GM21360 (cell line): Measurements from ENCODE around the gene PLEKHB2.
A peak's percentile ranks its signal among the peaks of the same experiment; 100 is the strongest.
"Not testable (repeated sequence)": the region's sequence is repeated elsewhere in the genome, so short reads cannot be mapped to it uniquely, and the experiment has no call there.

Source experiments
- ATAC-seq: cut with Tn5 transposase; IDR thresholded peaks from one replicate; pipeline ENCODE4 v1.9.1; 2021; ENCODE audit warnings: mild to moderate bottlenecking, moderate library complexity; ENCODE audit not compliant: unreplicated experiment

PLEKHB2 gene

DNA sequence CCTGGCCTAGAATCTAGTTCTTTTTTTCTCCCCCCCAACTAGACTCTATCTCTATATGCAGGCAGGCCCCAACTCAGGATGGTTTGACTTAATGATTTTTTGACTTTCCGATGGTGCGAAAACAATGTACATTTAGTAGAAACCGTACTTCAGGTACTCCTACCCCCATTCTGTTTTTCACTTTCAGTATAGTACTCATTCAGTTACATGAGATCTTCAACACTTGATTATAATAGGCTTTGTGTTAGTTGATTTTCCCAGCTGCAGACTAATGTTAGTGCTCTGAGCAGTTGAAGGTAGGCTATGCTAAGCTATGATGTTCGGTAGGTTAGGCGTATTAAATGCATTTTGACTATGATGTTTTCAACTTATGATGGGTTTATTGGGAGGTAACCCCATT is 37.7 kb downstream of the PLEKHB2 start:
- no peak for ATAC-seq

DNA sequence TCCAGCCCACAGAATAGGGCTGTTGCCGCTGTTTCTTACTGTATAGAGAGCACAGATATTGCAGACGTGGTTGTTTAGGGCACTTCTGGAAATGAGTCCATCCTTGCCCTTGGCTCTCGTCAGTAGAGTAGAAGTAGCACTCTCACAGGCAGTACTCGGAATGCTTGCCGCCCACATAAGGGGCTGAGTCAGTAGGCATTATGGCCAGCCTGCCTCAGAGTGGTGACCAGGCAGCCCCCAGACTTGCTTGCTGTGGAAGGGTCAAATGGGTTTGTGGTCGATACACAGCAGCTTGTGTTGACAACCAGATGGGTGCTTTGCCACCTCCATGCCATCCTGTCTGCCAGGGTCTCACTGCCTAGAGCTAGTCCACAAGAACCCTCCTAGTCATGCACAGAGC is 38.7 kb downstream of the PLEKHB2 start:
- no peak for ATAC-seq

DNA sequence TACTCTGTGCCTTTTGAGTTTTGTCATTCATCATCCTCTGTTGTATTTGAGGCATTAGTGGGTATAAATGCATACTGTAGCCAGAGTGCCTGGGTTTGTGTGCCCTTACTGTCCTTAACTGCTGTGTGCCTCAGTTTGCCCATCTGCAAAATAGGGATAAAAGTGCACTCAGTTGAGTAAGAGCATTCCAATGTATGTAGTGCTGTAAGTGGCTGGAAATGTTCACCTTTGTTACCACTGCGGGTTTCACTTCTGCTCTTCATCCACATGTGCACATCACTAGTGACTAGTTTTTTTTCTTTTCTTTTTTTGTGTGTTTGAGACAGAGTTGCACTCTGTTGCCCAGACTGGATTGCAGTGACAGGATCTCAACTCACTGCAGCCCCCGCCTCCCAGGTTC is 39.9 kb downstream of the PLEKHB2 start:
- ATAC-seq = peak; percentile 69

DNA sequence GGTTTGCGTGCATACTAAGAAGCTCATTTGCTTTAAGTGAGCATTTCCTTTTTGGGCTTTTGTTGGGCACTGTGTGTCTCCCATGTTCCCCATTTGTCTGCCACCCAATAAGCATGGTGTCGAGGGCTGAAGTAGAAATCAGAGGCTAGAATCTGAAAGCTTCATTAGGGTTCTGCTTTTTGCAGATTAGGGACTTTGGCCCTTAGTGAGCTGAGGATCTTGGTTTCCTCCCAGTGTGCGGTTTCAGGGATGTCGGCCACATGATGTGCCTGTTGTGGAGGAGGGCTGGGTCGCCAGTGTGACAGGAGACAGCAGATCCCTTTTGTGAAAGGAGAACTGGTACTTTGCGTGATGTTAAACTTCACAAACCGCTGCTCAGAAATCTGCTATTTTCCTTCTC is 41.1 kb downstream of the PLEKHB2 start:
- ATAC-seq = no peak

DNA sequence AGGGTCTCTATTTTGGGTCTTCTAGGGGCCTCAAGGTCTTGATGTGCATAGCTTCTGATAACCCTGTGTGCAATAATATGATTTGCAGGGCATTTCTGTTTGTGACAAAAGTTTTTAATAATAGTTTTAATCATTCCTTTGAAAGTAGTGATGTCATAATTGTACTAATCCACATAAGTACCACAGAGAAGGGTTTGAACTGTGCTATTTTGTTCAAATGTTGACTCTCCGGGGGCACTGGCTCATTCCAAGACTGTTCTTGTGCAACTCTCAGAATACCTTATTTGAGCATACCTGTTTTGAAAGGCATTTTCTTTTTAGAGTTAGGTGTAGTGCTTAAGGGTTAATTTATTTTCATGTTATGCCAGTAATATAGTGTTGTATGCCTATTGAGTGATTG is 41.6 kb downstream of the PLEKHB2 start:
- ATAC-seq = no peak

DNA sequence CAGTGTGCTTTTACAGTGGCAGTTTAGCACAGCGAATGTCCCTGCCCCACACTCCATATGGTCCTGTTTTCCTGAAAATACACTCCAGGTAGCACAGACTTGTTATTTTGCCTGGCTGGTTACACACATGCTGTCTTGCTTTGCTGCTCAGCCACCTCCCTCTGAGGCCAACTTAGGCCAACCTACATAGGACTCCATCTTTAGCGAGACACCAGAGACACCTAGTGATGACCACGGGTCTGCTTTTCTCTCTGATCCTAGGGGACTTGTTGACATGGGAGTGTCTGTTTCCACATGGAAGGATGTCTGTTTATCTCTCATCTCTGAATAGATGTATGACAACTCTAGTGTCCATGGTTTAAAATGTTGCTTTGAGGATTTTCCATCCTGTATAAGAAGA is 43.3 kb downstream of the PLEKHB2 start:
- ATAC-seq = no peak

DNA sequence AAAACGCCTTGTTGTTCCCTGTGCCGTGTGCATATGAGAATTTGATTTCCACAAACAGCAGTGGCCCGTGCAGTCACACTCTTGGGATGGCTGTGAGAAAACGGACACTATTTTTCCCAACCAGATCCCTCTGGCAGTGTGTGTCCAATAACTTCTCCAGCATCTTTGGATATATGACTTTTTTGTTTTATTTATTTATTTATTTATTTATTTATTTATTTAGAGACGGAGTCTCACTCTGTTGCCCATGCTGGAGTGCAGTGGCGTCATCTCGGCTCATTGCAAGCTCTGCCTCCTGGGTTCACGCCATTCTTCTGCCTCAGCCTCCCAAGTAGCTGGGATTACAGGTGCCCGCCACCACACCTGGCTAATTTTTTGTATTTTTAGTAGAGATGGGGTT is 45.0 kb downstream of the PLEKHB2 start:
- ATAC-seq = not testable (repeated sequence)

DNA sequence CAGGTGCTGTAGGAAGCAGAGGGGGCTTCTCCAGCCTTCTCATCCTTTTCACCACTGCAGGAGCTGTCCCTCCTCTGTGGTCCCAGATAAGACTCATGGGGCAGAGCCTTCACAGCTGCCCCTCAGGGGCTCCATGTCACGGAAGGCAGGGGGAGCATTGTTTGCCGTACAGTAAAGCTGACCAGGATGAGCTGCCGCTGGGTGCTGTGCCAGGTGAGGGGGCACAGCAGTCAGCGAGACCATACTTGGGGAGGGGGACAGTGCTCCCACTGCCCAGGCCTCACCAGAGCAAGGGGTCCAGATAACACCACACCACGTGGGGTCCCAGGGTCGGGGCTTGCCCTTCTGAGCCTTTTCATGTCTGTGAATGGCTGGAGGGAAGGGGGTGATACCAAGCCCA is 46.3 kb downstream of the PLEKHB2 start:
- ATAC-seq = no peak

DNA sequence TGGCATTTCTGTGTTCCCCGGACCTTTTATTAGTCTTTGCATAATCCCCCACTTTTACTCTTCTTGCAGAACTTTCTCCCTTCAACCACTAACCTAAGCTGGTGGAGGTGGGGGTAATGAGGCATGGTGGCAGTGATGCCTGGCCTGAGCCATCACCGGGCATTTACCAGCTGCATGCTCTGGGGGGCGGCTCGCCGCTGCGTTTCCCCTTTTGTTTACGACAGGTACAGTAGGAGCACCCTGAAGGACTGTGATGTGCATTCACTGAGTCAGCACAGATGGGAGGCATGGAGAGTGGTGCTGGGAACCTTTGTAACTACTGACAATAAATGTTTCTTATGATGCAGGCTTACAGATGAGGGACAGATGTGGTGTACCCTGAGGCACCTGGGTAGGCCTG is 46.9 kb downstream of the PLEKHB2 start:
- ATAC-seq = no peak

DNA sequence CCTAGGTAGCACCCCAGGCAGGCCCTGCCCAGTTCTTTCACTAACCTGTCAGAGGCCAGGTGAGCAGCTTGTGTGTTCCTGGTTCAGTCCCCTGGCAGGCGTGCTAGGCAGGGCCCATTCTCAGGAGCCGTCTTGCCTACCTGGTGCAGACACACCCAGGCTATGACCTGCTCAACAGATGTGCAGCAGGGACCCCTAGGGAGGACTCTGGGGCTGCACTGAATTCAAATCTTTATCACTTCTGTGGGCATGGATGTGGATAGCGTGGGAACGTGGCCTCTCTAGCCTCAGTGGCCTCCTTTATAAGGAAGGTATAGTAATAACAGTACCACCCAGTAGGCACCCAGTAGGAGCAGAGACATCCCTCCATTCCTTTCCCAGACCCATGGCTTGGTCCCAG is 48.4 kb downstream of the PLEKHB2 start:
- ATAC-seq = no peak

DNA sequence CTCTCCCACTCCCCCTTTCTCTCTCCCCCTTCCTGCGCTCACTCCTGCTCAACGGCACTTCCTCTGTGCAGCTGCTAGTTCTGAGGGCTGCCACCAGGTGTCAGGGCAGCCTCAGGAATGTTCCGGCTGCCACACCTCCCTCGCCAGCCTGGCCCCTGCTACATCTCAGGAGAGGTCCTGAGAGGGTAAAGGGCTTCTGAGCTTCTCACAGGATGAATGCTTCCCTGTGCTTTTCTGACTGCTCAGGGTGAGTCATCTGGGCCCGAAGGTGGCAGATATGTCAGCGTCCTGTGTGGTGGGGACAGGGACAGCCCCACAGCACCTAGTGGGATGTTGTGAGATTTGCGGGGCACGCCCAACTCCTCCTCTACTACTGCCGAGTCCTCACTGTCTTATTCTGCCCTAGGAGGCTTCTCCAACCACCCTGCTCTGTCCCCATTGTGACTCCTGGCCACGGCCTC is 49.0 kb downstream of the PLEKHB2 start:
- ATAC-seq = peak; percentile 86

DNA sequence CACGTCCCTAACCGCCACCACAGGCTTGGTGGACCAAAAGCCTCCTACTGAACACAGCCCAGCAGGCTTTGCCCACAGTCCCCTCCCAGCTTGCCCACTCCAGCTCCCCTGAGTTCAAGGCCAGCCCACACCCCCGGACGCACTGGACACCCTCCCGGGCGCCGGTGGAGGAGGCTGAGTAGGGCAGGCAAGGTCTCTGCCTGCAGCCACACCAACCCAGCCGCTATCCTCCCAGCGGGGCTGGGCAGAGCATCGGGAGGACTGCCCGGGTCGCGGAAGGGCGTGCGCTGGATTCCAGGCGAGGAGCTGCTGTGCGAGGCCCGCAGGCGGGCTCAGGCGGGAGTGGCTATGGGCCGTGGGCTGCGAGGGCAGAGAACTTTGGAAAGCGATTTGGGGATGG is 49.5 kb downstream of the PLEKHB2 start:
- no peak for ATAC-seq

DNA sequence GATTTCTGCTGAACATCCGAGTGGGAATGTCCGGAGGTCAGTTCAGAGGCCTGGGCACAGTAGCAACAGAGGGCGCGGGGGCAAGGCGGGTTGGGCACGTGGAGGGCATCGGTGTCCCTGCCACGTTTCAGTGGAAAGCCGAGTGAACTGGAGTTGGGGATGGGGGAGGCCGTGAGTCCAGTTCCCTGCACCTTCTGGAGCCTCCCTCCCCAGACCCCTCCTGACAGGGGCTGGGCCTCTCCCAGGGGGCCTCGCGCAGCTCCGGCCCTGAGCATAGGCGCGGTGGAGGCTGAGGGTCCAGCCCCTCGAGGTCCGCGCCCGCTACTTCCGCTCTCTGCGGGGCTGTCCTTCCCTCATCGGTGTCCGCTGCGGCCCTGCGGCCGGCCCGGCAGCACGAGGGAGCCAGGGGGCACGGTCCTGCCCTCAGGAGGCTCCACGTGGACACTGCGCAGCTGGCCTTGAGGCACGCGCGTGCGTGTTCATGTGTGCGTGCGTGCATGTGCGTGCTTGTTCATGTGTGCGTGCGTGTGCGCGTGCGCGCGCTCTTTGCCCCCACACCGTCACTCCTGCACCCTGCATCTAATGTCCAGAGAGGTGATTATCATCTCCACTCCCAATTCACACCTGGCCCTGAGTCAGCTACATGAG is 50.2 kb downstream of the PLEKHB2 start:
- ATAC-seq = no peak

DNA sequence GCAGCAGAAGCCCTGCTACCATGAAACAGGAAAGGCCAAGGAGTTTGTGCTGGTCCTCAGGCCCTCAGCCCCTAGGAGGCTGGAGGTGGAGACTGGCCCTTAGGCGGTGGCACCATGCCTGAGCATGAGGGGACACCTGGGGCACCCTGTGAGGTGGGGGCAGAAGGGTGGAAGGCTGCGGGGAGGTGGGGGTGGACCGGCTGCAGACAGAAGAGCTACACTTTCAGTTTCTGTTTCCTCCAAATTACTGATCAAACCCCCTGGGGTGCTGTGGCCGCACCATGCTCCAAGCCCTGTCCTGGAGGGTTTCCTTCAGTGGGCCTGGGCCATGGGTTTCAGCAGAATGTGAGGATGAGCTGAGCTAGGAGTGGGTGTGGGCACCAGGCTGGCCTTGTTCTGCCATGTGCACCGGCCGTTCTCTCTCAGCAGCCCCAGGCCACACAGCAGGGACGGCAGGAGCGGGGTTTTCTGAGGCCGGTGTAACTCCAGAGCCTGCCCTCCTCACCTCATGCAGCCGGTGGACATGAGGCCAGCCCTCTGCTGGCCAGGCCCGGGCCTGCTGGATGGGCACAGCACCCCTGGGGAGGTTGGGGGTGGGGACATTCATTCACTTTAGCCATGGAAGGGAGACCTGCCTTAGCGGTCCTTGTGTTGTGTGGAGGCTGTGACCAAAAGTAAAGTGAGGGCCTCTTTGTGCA is 51.5 kb downstream of the PLEKHB2 start:
- no peak for ATAC-seq

DNA sequence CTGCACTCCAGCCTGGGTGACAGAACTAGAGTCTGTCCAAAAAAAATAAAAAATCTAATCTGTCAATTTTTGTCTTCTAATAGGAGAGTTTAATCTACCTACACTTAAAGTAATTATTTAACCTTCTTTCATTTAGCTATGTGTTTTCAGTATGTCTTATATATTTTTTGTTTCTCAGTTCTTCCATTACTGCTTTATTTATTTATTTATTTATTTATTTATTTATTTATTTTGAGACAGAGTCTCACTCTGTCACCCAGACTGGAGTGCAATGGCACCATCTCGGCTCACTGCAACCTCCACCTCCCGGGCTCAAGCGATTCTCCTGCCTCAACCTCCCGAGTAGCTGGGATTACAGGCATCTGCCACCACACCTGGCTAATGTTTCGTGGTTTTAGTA is 60.4 kb downstream of the PLEKHB2 start:
- not testable (repeated sequence) for ATAC-seq

DNA sequence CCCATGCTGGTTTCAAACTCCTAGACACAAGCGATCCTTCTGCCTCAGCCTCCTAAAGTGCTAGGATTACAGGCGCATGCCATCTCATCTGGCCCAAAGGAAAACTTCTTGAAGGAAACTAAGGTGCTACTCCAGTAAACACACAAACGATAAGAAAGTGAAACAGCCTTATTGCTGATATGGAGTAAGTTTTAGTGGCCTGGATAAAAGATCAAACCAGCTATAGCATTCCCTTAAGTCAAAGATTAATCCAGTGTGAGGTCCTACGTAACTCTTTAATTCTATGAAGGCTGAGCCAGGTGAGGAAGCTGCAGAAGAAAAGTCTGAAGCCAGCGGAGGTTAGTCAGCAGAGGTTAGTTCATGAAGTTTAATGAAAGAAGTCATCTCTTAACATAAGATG is 63.4 kb downstream of the PLEKHB2 start:
- ATAC-seq = no peak

DNA sequence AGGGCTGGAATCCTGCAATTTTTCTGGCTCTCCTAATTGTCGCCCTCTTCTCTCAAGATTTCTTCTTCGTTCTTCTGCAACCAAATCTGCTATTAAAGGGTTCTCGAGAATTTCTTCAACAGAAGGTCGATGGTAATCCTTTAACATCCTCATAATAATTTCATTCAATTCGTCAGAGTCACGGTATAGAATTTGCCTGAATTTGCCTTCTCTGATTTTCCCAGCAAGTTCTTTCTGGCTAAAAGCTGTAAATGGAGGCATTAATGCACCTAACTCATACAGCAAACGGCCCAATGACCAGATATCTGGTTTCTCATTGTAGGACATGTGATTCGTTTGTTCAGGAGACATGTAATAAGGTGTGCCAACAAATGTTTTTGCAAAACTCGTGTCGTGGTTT is 72.9 kb downstream of the PLEKHB2 start:
- not testable (repeated sequence) for ATAC-seq

DNA sequence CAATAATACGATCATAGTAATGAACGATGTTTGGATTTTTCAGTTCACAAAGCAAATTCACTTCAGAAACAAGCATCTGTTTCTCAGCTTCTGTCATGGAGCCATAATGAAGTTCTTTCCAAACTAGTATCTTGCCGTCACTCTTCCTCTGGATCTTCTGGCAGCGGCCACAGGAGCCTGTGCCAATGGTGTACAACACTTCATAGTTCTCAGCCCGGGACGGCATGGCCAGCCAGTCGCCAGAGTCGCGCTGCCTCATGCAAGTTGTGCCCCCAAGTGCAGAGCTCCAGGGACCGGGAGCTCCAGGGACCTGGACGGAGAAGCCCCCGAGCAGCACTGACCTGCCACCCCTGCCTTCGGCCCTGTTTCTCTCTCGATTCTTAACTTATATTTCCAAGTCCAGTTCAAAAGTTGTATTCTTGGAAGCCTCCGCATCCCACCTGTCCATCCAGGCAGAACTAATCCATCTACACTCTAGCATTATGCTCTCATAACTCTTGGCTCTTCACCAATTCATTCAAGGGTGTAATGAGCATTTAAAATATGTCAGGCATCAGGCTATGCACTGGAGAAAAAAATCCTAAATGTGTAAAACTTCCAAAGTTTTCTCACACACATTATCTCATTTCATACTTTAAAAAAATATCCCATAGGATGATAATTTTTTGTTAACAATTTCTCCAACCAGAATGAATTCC is 73.7 kb downstream of the PLEKHB2 start:
- not testable (repeated sequence) for ATAC-seq

DNA sequence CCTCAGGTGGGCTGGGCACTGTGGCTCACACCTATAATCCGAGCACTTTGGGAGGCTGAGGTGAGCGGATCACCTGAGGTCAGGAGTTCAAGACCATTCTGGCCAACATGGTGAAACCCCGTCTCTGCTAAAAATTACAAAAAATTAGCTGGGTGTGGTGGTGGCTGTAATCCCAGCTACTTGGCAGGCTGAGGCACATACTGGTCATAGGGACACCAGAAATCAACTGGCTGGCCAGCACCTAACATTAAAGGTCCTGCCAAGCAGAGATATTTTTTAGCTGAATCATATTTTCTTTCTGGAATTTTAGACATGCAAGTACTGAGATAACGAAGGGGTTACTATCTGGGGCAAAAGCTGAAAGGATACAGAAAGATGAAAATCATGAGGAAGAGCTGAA is 76.3 kb downstream of the PLEKHB2 start:
- ATAC-seq = not testable (repeated sequence)

DNA sequence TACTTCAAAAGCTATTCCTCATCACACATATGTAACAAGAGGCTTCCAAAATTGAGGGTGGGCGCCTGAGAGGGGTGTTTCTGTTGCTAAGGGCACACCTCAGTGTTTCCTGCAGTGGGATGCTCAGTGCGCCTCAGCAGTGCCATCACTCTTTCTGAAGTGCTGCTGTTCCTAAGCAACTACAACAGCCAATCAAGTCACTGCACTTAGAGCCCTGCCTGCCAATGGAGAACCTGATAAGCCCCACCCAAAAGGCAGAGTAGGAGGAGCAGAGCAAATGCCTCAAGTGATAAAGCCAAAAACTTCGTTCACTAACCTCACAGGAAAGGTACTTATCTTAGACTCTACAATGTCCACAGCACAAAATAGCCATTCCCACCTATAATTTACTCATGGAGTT is 88.3 kb downstream of the PLEKHB2 start:
- not testable (repeated sequence) for ATAC-seq

DNA sequence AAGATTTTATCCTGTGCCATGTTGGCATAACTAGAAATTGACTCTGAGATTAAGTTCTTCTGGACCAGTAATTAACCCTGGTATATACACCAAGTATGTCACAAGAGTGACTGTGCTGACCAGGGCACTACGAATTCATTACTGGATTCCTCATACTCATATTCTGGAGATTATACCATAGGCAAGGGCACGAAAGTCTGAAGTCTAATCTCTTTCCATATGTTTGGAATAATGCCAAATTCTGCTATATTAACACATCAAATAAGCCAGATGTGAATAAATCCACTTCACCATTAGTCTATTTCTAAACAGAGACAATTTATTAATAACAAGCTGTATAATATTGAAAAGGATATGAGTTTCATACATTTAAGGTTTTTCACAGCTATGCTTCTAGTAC is 91.0 kb downstream of the PLEKHB2 start:
- ATAC-seq = not testable (repeated sequence)
